BLaER1 (cell line): ENCODE data around the gene NREP.
A peak's percentile ranks its signal among the peaks of the same experiment; 100 is the strongest.

Experiments used
- H3K27ac ChIP-seq: shearing (Covaris generic); formaldehyde crosslinking; 2 replicates; pipeline ENCODE4 v1.8.1; 2022
- H3K27me3 ChIP-seq: shearing (Covaris generic); formaldehyde crosslinking; 2 replicates; pipeline ENCODE4 v1.8.1; 2022
- H3K36me3 ChIP-seq: shearing (Covaris generic); formaldehyde crosslinking; 2 replicates; pipeline ENCODE4 v1.8.1; 2022
- H3K4me1 ChIP-seq: shearing (Covaris generic); formaldehyde crosslinking; 2 replicates; pipeline ENCODE4 v1.8.1; 2022
- H3K4me2 ChIP-seq: shearing (Covaris generic); formaldehyde crosslinking; 2 replicates; pipeline ENCODE4 v1.8.1; 2022
- H3K4me3 ChIP-seq: shearing (Covaris generic); formaldehyde crosslinking; 2 replicates; pipeline ENCODE4 v1.8.1; 2022
- H3K9ac ChIP-seq: shearing (Covaris generic); formaldehyde crosslinking; 2 replicates; pipeline ENCODE4 v1.8.1; 2022
- H3K9me3 ChIP-seq: shearing (Covaris generic); formaldehyde crosslinking; 2 replicates; pipeline ENCODE4 v1.8.1; 2022
- H4K20me1 ChIP-seq: shearing (Covaris generic); formaldehyde crosslinking; 2 replicates; pipeline ENCODE4 v1.8.1; 2022
- Cebpa-rat ChIP-seq: shearing (Covaris generic); IDR thresholded peaks from 2 replicates; pipeline ENCODE4 v1.8.1; 2022

Gene NREP

DNA sequence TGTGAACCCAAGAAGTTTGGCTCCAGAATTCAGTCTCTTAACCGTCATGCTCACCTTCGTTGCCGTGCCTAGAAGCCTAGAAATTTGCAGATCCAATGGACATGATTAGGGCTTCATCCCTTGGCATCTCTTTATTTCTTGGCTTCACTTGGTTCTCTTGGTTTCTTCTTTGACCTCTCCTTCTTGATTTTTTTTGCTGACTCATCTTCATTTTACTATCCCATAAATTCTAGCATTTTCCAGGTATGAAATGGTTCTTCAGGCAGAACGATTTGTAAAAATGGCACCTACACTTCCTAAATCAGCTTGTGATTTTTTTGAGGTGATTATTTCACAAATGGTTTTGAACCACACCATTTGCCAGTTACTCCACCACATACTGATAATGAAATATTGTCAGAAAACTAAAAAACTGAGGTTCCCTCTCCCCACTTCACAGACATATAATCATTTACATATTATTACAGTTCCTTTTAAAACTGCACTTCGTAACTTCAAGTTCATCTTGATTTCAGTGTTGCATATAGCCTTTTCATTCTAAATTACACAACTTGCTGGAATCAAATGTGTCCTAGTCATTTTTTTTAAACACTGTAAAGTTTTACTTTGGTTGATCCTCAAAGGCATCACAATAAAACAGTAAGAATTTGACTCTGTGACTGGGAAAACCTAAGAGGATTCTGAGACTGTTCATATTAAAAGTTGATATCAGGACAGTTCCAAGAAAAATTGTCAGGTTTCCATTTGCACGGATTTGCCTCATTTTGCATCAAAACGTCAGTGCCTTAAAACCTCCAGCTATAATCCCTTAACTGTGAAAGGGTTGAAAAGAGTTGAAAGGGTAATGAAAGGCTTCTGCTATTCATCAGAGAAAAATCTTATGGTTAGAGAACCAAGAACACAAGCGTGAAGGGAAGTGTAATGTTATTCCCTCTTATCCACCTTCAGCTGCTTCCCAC is 8.9 kb upstream of the NREP start:
- H3K9me3 ChIP-seq, result peaks cover 14% of the 10 kb centered on the region
- H4K20me1 ChIP-seq, result no peaks in the 10 kb centered on the region
- H3K36me3 ChIP-seq, result no peaks in the 10 kb centered on the region
- no peak overlapping the region for H3K4me3 ChIP-seq
- no peaks in the 10 kb centered on the region for H3K27me3 ChIP-seq
- no peak overlapping the region for H3K27ac ChIP-seq
- no peak for TF ChIP-seq Cebpa-rat
- no peak overlapping the region for H3K9ac ChIP-seq
- no peak overlapping the region for H3K4me2 ChIP-seq
- peaks cover 7% of the 10 kb centered on the region for H3K4me1 ChIP-seq

GRCh38 chr5:111764019-111764418 is 7.0 kb upstream of the NREP start:
- no peaks in the 10 kb centered on the region for H3K27me3 ChIP-seq
- H3K27ac ChIP-seq, result no peak overlapping the region
- no peak overlapping the region for H3K9ac ChIP-seq
- H3K36me3 ChIP-seq, result no peaks in the 10 kb centered on the region
- H3K4me1 ChIP-seq, result peaks cover 15% of the 10 kb centered on the region
- no peak overlapping the region for H3K4me3 ChIP-seq
- H3K9me3 ChIP-seq, result 0 out of 2 replicates have a peak, but pooled peaks cover 6% of the 10 kb centered on the region
- H3K4me2 ChIP-seq, result no peak overlapping the region
- TF ChIP-seq Cebpa-rat, result no peak
- no peaks in the 10 kb centered on the region for H4K20me1 ChIP-seq

- no peak for TF ChIP-seq Cebpa-rat
- Histone ChIP-seq H3K27me3 (no peaks in the 10 kb centered on the region), H3K4me2 (no peak overlapping the region)
Measured at GRCh38 chr5:111762895-111763294, 5.9 kb upstream of the NREP start.

GRCh38 chr5:111758284-111758628 is 1.3 kb upstream of the NREP start:
- Histone ChIP-seq H3K4me1 (peaks cover 43% of the 10 kb centered on the region), H3K4me2 (peak overlapping the region; percentile 62), H3K9me3 (no peaks in the 10 kb centered on the region), H3K9ac (peak overlapping the region; percentile 96), H3K4me3 (peak overlapping the region; percentile 79), H4K20me1 (no peaks in the 10 kb centered on the region), H3K27me3 (no peaks in the 10 kb centered on the region), H3K36me3 (peaks cover 7% of the 10 kb centered on the region; the same call in 1 of the 2 replicates), H3K27ac (peak overlapping the region; percentile 96)
- TF ChIP-seq Cebpa-rat, result no peak

More at GRCh38 chr5:111762895-111763294, 5.9 kb upstream of the NREP start:
- H3K27ac ChIP-seq, result no peak overlapping the region
- no peak overlapping the region for H3K9ac ChIP-seq
- H3K4me1 ChIP-seq, result peaks cover 24% of the 10 kb centered on the region
- no peaks in the 10 kb centered on the region for H4K20me1 ChIP-seq
- 0 out of 2 replicates have a peak, but pooled peaks cover 6% of the 10 kb centered on the region for H3K9me3 ChIP-seq
- H3K4me3 ChIP-seq, result no peak overlapping the region
- H3K36me3 ChIP-seq, result no peaks in the 10 kb centered on the region

DNA sequence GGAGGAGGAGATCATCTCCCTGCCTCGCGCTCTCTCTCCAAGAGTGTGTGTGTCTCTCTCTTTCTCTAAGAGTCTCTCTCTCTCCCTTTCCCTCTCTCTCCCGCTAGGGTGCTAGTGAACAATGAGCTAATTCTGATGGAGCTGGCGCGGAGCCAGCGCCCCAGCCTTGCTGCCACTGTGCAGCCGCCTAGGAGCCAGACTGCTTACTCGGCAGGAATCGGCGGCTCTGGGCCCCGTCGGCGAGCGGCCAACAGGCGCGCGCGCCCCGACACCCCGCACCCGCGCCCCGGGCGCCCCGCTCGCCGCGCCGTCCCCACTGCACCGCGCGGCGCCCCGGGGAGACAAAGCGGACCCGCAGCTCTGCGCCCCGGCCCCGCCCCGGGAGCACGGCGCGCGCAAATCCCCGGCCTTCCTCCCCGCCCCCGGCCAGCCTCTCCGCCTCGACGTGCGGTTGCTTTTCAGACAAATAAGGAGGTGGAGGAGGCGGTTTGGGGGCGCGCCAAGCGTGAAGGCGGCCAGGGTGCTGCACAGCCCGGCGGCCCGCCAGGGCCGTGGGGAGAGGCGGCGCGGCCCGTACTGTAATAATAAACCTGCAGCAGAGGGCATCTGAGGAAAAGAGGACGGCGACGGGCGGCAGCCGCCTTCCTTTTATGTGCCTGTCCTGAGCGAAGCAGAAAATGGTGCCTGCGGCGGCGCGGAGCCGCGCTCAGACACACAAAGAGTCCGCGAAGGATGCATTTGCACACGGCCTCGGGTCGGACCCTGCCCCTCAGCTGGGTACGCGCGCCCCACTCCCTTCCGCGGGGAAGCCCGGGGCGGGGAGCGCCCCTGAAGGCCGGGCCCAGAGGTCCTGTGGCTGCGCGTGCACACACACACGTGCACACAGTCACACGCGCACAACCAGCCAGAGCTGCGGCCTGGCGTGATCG is 625 bp upstream of the NREP start:
- H3K27ac ChIP-seq, result peak overlapping the region; percentile 96
- H3K4me1 ChIP-seq, result peaks cover 49% of the 10 kb centered on the region
- H3K4me2 ChIP-seq, result peak overlapping the region; percentile 62
- TF ChIP-seq Cebpa-rat, result no peak
- H3K4me3 ChIP-seq, result peak overlapping the region; percentile 79
- H3K36me3 ChIP-seq, result peaks cover 8% of the 10 kb centered on the region; the same call in 1 of the 2 replicates
- H3K27me3 ChIP-seq, result no peaks in the 10 kb centered on the region
- H3K9me3 ChIP-seq, result no peaks in the 10 kb centered on the region
- no peaks in the 10 kb centered on the region for H4K20me1 ChIP-seq
- H3K9ac ChIP-seq, result peak overlapping the region; percentile 96

DNA sequence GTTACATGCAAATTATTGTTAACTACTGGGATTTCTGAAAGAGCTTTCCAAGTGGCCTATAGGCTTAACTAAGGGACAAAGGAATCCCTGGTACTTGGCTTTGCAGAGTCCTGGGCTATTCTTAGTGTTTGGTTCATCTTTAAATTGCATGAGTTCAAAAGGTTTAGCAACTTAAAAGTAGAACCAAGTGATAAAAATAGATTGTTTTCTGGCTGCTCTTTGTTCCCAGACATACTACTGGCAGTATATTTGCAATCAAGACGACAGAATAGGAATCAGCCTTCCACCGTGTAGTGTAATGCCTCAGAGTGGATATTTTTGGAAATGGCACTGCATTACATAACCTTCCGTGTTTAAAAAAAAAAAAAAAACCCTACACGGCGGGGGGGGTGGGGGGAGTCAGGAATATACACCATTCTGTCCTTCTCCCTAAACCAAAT is 1.0 kb downstream of the NREP start:
- H3K4me1 ChIP-seq, result peaks cover 53% of the 10 kb centered on the region
- H3K27me3 ChIP-seq, result no peaks in the 10 kb centered on the region
- peak overlapping the region; percentile 96 for H3K9ac ChIP-seq
- peaks cover 23% of the 10 kb centered on the region for H3K36me3 ChIP-seq
- peak overlapping the region; percentile 82 for H3K4me2 ChIP-seq
- no peaks in the 10 kb centered on the region for H4K20me1 ChIP-seq
- no peaks in the 10 kb centered on the region; the same call in 1 of the 2 replicates for H3K9me3 ChIP-seq
- peak overlapping the region; percentile 79 for H3K4me3 ChIP-seq
- H3K27ac ChIP-seq, result peak overlapping the region; percentile 96
- no peak for TF ChIP-seq Cebpa-rat

DNA sequence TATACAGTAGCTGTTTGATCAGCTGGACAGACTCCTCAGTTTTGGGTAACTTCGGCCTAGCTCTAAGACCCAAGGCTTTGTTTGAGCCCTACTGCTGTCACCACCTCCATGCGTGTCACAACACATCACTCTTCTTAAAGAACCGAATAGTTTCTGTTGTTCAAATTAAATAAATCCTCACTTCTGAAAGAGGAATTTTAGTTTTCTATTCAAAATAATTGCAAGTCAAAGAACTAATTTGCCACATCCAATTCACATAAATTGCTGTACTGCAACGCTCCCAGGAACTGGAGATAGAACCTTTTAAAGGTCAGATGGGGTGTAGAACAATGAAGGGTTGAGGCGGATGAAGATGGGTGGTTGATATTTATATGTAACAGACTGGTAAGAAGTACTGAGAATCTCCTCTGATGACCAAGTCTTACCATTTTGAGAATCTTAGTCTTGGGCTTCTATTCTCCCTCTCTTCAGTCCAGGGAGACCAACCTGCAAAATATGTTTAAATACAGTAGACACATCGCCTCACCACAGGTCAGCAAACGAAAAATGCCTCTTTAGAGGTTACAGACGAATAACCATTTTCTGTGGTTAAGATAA is 1.6 kb downstream of the NREP start:
- H3K9ac ChIP-seq, result peak overlapping the region; percentile 96
- peak overlapping the region; percentile 96 for H3K27ac ChIP-seq
- peaks cover 56% of the 10 kb centered on the region for H3K4me1 ChIP-seq
- peaks cover 3% of the 10 kb centered on the region; the same call in 1 of the 2 replicates for H4K20me1 ChIP-seq
- no peak for TF ChIP-seq Cebpa-rat
- H3K27me3 ChIP-seq, result no peaks in the 10 kb centered on the region
- peak overlapping the region; percentile 82 for H3K4me2 ChIP-seq
- no peaks in the 10 kb centered on the region; the same call in 1 of the 2 replicates for H3K9me3 ChIP-seq
- peaks cover 28% of the 10 kb centered on the region for H3K36me3 ChIP-seq
- H3K4me3 ChIP-seq, result peak overlapping the region; percentile 79

DNA sequence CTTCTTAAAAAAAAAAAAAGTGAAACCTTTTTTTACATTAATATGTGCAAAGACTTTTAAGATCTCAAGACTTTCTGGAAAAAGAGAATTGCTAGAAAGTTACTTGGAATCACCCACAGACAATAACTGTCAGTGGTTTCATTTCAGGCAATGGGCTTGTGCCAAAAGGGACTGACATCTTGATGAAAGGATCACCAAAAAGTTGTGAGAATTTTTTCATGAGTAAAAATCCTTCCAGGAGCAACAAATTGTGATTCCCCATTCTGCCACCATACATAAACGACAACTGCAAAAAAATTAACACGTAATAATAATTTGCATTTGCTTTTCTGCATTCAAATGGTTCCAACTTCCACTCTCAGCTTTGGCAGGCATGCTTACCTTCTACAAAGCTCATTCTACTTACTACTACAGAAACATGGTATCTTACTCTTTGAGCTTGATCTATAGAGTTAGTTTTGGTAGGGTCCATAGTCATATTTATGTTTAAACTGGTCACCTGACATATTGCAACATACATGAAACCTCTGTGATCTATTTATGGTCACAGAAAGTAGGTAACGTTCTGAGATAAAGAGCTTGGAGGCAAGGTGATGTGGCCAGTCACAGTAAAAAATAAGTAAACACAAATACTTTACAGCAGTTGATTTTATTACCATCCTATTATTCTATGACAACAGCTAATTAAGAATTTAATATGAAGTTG is 3.0 kb downstream of the NREP start:
- Histone ChIP-seq H3K9me3 (no peaks in the 10 kb centered on the region; the same call in 1 of the 2 replicates), H4K20me1 (peaks cover 18% of the 10 kb centered on the region), H3K4me3 (peak overlapping the region; percentile 79; the same call in 1 of the 2 replicates), H3K4me1 (peaks cover 62% of the 10 kb centered on the region), H3K27me3 (no peaks in the 10 kb centered on the region), H3K4me2 (peak overlapping the region; percentile 82), H3K9ac (peak overlapping the region; percentile 96; the same call in 1 of the 2 replicates), H3K36me3 (peaks cover 42% of the 10 kb centered on the region), H3K27ac (no peak overlapping the region)
- TF ChIP-seq Cebpa-rat, result peak; percentile 32; the same call in 1 of the 2 replicates
